ENCODE data around the gene COLEC12. TPM values are rescaled to one million over a fixed set of nuclear protein-coding genes. Genes with fewer than 3 reads are reported as not detected.
"Not testable (repeated sequence)": the region's sequence is repeated elsewhere in the genome, so short reads cannot be mapped to it uniquely, and the experiment has no call there.

COLEC12 gene
- total RNA-seq, 1 experiment from 2014 or later = not detected

GRCh38 chr18:408367-408766 is 92.1 kb downstream of the COLEC12 start:
- CTCF ChIA-PET = no interaction called here
- no peak for DNase-seq
- H3K4me1 Mint-ChIP-seq (ENCODE audit: low read depth, unreplicated experiment) = no peaks in the 10 kb centered on the region
- H3K36me3 Mint-ChIP-seq (ENCODE audit: insufficient read depth, unreplicated experiment) = no peaks in the 10 kb centered on the region
- no peaks in the 10 kb centered on the region for H3K27me3 Mint-ChIP-seq (ENCODE audit: unreplicated experiment)
- H3K9me3 Mint-ChIP-seq (ENCODE audit: low read depth, unreplicated experiment) = peaks cover 8% of the 10 kb centered on the region
- no TSS peak for BruUV-seq (replicated peaks)
- no peak for TF ChIP-seq CTCF (IDR thresholded peaks at IDR 0.05; ENCODE audit: unreplicated experiment)
- intact Hi-C loops (cut with micrococcal nuclease; ENCODE audit: unreplicated experiment) = no loop called here
- H3K27ac Mint-ChIP-seq (ENCODE audit: unreplicated experiment) = no peak overlapping the region
- H3K4me3 Mint-ChIP-seq (ENCODE audit: low read depth, unreplicated experiment) = no peak overlapping the region

GRCh38 chr18:407626-408224 is 92.8 kb downstream of the COLEC12 start:
- no peak for TF ChIP-seq CTCF (IDR thresholded peaks at IDR 0.05; ENCODE audit: unreplicated experiment)
- no TSS peak for BruUV-seq (replicated peaks)
- intact Hi-C loops (cut with micrococcal nuclease; ENCODE audit: unreplicated experiment) = no loop called here
- Mint-ChIP-seq H3K9me3 (ENCODE audit: low read depth, unreplicated experiment) (peaks cover 8% of the 10 kb centered on the region), H3K27ac (ENCODE audit: unreplicated experiment) (no peak overlapping the region), H3K4me3 (ENCODE audit: low read depth, unreplicated experiment) (no peak overlapping the region), H3K27me3 (ENCODE audit: unreplicated experiment) (no peaks in the 10 kb centered on the region), H3K36me3 (ENCODE audit: insufficient read depth, unreplicated experiment) (no peaks in the 10 kb centered on the region), H3K4me1 (ENCODE audit: low read depth, unreplicated experiment) (no peaks in the 10 kb centered on the region)
- DNase-seq = no peak
- CTCF ChIA-PET = no interaction called here

- no peak overlapping the region for H3K27ac Mint-ChIP-seq (ENCODE audit: unreplicated experiment)
- CTCF ChIA-PET = no interaction called here
- intact Hi-C loops (cut with micrococcal nuclease; ENCODE audit: unreplicated experiment) = no loop called here
- no peak for DNase-seq
- H3K4me1 Mint-ChIP-seq (ENCODE audit: low read depth, unreplicated experiment) = no peaks in the 10 kb centered on the region
- no peak for TF ChIP-seq CTCF (IDR thresholded peaks at IDR 0.05; ENCODE audit: unreplicated experiment)
- H3K4me3 Mint-ChIP-seq (ENCODE audit: low read depth, unreplicated experiment) = no peak overlapping the region
- H3K27me3 Mint-ChIP-seq (ENCODE audit: unreplicated experiment) = peaks cover 2% of the 10 kb centered on the region
- peaks cover 8% of the 10 kb centered on the region for H3K9me3 Mint-ChIP-seq (ENCODE audit: low read depth, unreplicated experiment)
- BruUV-seq (replicated peaks) = no TSS peak
- H3K36me3 Mint-ChIP-seq (ENCODE audit: insufficient read depth, unreplicated experiment) = no peaks in the 10 kb centered on the region
Measured at GRCh38 chr18:407191-407590, 93.3 kb downstream of the COLEC12 start.

- Mint-ChIP-seq H3K27me3 (ENCODE audit: unreplicated experiment) (peaks cover 7% of the 10 kb centered on the region), H3K9me3 (ENCODE audit: low read depth, unreplicated experiment) (peaks cover 6% of the 10 kb centered on the region), H3K27ac (ENCODE audit: unreplicated experiment) (no peak overlapping the region), H3K4me3 (ENCODE audit: low read depth, unreplicated experiment) (no peak overlapping the region), H3K4me1 (ENCODE audit: low read depth, unreplicated experiment) (no peaks in the 10 kb centered on the region), H3K36me3 (ENCODE audit: insufficient read depth, unreplicated experiment) (no peaks in the 10 kb centered on the region)
- CTCF ChIA-PET = no interaction called here
- no peak for TF ChIP-seq CTCF (IDR thresholded peaks at IDR 0.05; ENCODE audit: unreplicated experiment)
- no TSS peak for BruUV-seq (replicated peaks)
- intact Hi-C loops (cut with micrococcal nuclease; ENCODE audit: unreplicated experiment) = no loop called here
- no peak for DNase-seq
Measured at GRCh38 chr18:406677-407076, 93.8 kb downstream of the COLEC12 start.

- H3K9me3 Mint-ChIP-seq (ENCODE audit: low read depth, unreplicated experiment); CTCF ChIA-PET; H3K36me3 Mint-ChIP-seq (ENCODE audit: insufficient read depth, unreplicated experiment); intact Hi-C loops (cut with micrococcal nuclease; ENCODE audit: unreplicated experiment); H3K4me1 Mint-ChIP-seq (ENCODE audit: low read depth, unreplicated experiment); H3K4me3 Mint-ChIP-seq (ENCODE audit: low read depth, unreplicated experiment); BruUV-seq (replicated peaks); H3K27ac Mint-ChIP-seq (ENCODE audit: unreplicated experiment); DNase-seq: not testable (repeated sequence)
- peaks cover 23% of the 10 kb centered on the region for H3K27me3 Mint-ChIP-seq (ENCODE audit: unreplicated experiment)
Measured at GRCh38 chr18:405006-405405, 95.5 kb downstream of the COLEC12 start.

Measured in Calu3 (cell line).